GM21723 (cell line): Measurements from ENCODE around the gene ADAM17.
"Not testable (repeated sequence)": the region's sequence is repeated elsewhere in the genome, so short reads cannot be mapped to it uniquely, and the experiment has no call there.

Source experiments
- ATAC-seq: cut with Tn5 transposase; IDR thresholded peaks from one replicate; pipeline ENCODE4 v1.9.1; 2021; ENCODE audit warnings: mild to moderate bottlenecking, moderate library complexity; ENCODE audit not compliant: unreplicated experiment

Gene ADAM17

DNA sequence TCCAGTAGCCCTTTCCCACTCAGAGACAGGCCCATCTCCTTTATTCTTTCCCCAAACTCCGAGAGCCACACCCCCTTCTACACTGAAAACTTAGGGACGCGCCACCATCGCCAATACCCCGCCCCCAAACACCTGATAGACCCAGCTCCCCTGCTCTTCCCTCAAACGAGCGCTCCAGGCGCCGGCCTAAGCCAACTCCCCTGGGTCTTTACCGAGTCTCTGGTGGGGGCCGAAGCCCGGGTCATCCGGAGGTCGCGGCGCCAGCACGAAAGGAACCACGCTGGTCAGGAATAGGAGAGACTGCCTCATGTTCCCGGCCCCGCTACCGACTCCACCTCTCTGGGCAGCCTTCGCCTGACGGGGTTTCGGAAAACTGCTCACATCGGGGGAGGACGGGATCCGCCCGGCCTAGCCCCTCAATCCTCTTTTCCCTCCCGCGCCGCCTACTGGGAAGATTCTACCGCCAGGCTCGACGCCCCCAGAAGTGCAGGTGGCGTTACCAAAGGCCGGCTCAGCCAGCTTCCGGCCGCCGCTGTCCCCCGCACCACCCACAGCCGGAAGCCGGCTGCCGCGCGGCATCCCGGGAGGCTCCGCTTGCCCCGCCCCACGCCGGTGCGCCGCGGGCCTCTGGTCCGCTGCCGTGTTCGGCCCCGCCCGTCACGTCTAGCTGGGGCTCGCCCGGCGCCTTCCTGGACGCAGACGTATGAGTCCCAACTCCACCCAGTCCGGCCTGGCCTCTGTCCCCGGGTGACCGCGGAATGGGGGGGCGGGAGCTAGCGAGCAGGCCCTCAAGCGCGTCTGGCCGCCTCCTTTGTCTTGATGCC lies at the start of gene ADAM17:
TSS of gene ADAM17 (minus strand) at position 534 of the 824 bp plus-strand sequence. CDS start at position 309, 225 bp downstream.
- ATAC-seq = peak; percentile 88

DNA sequence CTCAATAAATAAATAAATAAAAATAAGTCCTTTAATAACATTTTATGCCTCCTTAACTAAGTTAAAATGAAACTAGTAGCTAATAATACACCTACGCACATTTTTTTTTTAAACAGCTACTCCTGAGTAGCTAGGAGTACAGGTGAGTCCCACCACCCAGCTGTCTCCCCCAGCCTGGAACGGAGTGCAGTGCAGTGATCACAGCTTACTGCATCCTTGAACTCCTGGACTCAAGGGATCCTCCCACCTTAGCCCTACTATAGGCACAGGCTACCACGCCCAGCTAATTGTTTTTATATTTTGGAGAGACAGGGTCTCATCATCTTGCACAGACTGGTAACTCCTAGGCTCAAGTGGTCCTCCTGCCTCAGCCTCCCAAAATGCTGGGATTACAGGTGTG lies 46.8 kb upstream of the ADAM17 start:
- no peak for ATAC-seq

DNA sequence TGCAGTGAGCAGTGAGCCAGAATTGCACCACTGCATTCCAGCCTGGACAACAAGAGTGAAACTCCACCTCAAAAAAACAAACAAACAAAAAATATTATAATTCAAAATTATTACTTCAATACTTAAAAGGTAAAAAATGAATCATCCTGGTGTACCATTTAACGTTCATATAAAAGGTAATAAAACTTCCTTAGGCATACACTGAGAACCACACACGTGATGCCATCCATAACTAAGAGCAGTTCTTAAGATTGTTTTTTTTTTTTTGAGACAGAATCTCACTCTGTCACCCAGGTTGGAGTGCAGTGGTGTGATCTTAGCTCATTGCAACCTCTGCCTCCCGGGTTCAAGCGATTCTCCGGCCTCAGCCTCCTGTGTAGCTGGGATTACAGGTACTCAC lies 45.8 kb upstream of the ADAM17 start:
- ATAC-seq = no peak

DNA sequence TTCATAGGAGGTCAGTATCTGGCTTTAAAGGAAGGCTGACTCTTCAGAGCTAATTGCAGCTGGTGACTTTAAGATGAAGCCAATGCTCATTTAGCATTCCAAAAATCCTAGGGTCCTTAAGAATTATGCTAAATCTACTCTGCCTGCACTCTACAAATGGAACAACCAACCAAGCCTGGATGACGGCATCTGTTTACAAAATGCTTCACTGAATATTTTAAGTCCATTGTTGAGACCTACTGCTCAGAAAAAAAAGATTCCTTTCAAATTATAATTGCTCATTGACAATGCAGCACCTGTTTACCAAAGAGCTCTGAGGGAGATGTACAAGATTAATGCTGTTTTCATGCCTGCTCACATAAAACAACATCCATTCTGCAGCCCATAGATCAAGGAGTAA lies 43.8 kb upstream of the ADAM17 start:
- ATAC-seq = no peak

DNA sequence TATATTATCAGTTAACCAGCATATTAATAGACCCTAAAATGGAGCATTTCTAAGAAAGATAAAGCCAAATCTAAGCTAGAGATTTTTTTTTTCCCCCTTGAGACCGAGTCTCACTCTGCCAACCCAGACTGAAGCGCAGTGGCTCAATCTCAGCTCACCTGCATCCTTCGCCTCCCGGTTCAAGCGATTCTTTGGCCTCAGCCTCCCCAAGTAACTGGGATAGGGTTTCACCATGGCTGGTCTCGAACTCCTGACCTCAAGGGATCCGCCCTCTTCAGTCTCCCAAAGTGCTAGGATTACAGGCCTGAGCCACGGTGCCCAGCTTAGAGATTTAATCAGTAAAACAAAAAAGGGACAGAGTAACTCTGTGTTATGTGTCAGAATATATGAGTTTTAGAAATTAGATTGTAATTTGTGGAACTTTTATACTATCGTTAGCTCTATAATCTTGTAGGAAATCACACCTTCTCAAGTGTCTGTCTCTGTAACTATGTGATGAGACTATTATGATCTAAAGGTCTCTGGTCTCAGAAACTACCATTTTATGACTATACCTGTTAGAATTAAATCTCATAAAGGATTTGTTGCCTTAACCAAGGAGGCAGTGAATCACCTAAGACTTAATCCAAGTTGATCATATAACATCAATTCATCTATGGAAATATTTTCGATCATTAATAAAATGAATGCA lies 41.1 kb upstream of the ADAM17 start:
- no peak for ATAC-seq

DNA sequence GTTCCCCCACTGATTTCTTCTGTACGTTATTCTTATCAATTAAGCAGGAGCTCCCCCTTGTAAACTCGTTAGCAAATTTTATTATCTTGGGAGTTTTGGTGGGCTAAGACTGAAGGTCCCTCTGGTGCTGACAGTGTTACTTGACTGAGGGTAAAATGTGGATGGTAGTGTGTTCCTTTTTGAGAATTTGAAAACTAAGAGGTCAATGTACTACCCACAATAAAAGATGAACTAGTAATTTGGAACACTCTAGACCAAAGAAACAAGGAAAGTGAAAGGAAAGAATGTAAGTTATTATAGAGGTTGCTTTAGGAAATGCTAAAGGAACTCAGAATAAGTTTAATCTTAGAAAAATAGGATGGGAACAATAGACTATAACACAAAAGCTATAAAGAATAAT lies 40.1 kb upstream of the ADAM17 start:
- no peak for ATAC-seq

DNA sequence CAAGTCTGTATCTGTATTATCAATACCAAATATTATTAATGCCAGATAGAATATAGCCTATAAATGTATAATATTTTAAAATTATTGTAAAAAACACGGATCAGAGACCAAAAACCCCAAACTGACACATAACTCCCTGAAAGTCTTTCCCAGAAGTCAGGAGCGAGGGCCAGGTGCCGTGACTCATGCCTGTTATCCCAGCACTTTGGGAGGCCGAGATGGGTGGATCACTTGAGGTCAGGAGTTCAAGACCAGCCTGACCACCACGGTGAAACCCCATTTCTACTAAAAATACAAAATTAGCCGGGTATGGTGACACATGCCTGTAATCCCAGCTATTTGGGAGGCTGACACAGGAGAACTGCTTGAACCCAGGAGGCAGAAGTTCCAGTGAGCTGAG lies 39.6 kb upstream of the ADAM17 start:
- ATAC-seq = not testable (repeated sequence)

DNA sequence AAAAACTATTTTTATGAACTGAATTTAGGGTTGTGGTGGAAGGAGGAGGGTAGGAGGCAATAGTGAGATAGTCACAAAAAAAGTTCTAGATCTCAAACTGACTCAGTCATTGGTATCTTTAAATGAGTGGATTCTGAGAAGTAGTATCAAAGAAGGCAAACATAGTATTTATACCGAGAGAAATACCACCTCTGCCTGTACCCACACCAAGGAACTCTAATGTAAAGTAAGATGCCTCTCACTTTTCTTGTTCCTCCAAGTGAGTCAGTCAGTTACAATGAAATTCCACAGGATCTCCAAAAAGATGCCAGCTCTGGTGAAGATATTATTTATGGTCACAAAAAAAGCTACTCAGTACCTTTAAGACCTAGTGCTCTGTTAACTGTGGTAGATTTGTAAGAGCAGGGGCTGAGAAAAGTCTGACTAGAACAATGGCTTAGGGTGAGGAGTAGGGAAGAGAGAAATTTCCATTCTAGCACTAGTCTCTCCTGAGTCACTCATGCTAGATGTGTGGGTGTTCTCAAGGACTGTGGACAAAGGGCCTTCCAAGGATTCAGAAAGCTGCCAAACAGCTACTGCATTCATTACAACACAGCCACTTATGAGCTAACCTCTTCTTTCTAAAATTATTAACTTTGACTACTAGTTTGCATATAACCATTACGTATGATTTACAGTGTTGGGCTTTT lies 38.9 kb upstream of the ADAM17 start:
- ATAC-seq = no peak

DNA sequence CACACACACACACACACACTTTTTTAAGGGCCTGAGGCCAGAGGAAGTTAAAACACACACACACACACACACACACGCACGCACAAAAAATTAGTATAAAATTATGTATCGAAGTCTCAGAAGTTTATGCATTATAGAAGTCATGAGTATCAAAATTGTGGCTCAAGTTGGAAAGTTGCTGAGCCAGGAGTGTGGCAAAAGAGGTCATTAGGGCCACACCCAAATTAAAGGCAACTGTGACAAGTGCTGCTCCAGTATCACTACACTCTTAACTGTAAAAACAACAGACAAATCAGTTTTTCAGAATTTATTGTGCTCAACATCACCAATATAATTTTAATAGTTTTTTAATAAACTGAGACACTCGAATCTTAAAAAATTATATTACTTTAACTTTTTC lies 38.3 kb upstream of the ADAM17 start:
- no peak for ATAC-seq

DNA sequence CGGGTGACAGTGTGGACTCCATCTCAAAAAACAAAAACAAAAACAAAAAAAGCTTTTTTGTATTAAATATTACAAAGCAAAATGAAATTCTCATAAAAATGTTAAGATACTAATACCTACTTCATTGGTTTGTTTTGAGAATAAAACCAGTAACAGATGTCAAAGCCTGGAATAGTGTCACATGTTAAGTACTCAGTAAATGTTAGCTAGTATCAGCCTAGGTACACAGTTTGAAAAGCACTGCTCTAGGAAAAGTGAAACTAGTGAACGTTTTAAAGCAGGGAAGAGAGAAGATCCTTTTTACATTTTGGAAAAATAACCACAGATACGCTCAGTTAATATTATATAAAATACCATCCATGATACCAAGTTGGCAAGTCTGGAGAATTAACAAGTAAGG lies 37.1 kb upstream of the ADAM17 start:
- ATAC-seq = no peak

DNA sequence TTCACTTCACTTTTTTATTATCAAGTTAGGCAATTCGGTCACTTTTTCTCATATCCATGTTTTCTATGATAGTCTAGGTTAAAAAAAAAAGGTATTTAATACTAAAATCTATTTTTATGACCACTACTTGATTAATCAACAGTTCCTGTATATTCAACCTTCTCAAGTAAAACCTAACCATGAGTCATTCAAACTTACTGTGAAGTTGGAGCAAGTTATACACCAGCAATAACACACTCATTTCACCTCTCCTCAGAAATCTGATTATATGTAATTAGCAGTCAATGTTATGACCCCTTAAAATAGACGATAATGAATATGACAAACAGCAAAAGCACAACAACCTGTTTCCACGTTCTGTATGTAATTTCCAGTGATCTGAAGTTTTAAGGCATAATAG lies 35.0 kb upstream of the ADAM17 start:
- no peak for ATAC-seq

DNA sequence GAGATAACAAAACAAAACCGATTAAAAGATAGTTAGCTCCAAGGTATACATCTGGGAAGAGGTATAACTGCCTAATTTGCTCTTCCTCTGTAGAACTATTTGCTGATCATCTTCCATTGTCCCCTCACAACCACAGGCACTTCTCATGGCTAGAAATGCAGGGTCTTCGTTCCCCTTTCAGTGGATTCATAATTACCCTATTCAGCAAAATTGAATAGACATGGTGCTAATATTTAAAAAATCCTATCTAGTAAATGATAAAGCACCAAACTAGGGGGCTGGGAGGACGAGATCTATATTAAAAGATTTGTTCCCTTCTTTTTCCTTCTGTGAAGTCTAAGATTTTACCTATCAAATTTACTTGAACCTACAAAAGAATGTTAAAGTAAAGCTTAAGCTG lies 30.8 kb upstream of the ADAM17 start:
- ATAC-seq = no peak

DNA sequence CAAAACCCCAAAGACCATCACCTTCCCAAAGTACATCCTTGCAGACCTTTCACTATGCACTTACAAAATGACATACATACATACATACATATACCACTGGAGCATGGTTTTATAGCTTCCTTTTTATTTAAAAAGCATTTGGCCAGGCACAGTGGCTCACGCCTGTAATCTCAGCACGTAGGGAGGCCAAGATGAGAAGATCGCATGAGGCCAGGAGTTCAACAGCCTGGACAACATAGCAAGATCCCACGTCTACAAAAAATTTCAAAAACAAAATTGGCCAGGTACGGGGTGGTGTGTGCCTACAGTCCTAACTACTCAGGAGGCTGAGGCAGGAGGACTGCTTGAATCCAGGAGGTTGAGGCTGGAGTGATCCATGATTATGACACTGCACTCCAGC lies 29.9 kb upstream of the ADAM17 start:
- no peak for ATAC-seq

DNA sequence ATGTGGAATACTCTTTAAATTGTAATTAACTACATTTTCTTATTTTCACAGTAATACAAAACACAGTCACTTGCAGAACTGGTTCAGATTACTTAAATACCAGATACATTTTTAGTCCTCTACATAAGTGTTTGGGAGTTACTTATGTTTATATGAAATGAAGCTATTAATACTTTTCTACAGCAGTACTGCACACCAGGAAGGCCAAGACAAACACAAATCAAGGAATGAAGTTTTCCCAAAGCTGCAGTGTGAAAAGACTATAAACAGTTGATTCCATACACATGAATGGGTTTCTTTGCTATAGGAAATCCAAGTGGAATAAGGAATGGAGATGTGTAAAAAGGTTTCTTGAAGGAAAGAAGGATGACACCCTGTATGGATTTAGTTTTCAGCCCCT lies 29.3 kb upstream of the ADAM17 start:
- not testable (repeated sequence) for ATAC-seq

DNA sequence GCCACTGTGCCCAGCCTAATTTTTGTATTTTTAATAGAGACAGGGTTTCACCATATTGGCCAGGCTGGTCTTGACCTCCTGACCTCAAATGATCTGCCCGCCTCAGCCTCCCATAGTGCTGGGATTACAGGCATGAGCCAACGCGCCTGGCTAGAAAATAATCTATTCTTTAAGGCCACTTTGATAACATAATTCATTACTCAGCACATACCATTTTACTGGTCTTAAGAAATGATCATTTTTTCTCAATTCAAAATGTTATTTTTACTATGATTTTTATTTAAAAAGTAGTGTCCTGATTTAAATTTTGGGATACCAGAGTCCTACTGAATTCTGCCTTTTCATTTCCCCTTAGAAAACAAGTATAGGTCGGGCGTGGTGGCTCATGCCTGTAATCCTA lies 27.0 kb upstream of the ADAM17 start:
- no peak for ATAC-seq

DNA sequence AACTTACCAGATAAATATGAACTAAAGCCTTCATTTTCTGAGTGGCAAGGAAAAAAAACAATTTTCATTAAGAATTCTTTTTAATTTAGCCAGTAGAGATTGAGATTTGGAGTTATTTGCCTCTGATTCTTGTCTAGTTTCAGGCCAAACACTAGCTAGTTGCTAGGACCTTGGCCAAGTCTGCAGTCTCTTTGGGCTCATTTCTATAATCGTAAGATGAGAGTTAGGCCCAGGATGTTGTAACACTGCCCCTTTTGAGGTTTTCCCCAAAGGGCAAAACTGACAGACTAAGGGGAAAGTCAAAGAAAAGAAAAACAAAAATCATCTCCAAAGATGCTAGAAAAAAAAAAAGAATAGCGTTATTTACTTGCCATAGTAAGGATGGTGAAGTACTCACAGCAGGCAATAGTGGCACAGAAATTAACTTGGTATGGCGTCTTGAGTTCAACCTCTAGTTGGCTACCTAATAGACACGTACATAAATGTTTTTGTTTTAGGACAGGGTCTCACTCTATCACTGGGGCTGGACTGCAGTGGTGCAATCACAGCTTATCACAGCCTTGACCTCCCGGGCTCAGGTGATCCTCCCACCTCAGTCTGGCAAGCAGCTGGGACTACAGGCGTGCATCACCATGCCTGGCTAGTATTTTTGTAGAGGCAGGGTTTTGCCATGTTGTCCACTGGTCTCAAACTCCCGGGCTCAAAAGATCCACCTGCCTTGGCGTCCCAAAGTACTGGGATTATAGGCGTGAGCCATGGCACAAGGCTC lies 23.0 kb upstream of the ADAM17 start:
- no peak for ATAC-seq

DNA sequence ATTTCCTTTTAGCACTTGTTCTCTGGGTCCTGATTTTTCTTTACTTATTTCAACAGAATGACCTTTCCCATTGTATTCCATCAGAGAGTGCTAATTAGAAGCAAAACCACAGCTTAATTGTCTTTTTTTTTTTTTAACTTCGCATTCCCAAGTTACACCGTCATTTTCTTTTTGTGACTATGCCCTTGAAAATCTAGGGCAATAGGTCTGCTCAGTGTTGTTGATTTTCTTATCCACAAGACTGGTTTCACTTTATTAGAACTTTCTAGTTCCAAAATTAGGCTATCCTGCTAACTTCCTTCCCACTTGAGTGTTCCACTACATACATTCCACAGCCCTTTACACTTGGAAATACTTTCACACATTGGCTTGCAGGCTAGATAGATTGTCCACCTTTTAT lies 18.7 kb upstream of the ADAM17 start:
- no peak for ATAC-seq

DNA sequence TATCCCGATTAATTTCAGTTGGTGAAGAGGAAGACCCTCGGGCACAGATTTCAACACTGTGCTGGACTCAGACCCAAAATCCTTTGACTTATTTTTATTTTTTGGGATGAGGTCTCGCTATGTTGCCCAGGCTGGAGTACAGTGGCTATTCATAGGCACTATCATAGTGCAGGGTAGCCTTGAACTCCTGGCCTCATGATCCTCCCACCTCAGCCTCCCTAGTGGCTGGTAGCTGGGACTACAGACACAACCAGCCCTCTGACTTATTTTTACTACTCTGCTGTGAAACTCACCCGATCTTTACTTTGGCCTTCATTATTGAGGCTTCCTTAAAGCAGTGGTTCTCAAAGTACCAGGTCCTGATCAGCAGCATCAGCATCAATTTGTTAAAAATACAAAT lies 18.2 kb upstream of the ADAM17 start:
- no peak for ATAC-seq

DNA sequence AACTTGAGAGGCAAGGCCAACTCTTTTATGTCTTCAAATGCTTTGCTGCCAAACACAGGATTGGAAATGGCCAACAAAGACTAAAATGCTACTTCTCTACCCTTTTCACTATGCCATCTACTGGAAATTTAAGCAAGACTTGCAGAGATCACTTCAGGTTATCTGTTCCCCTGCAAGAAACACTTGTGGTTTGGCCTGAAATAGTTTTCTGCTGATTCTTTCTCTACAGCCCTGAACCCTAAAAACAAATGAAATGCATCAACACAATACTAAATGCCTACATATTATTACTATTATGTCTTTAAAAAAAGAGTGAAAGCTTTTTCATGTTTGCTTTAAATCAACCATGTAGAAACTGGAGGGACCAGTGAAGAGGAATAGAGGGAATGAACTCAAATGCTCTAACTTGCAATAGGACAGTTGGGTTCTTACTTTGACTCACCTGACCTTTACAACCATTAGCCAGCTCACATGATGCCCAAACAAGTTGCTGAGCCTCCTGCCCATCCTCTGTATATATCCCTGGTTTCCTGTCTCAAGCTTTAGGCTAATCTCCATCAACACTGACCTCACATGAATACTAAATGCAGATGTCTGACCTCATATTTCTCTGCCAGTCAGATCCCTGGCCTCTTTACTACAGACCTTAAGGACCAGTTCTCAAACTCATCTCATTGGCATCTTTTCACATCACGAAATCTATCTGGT lies 17.5 kb upstream of the ADAM17 start:
- no peak for ATAC-seq
